Measurements from ENCODE around the gene OR5M8. TPM values are rescaled to one million over a fixed set of nuclear protein-coding genes. Genes with fewer than 3 reads are reported as not detected.

OR5M8 gene
- total and polyA plus RNA-seq, 8 donors: not detected

DNA sequence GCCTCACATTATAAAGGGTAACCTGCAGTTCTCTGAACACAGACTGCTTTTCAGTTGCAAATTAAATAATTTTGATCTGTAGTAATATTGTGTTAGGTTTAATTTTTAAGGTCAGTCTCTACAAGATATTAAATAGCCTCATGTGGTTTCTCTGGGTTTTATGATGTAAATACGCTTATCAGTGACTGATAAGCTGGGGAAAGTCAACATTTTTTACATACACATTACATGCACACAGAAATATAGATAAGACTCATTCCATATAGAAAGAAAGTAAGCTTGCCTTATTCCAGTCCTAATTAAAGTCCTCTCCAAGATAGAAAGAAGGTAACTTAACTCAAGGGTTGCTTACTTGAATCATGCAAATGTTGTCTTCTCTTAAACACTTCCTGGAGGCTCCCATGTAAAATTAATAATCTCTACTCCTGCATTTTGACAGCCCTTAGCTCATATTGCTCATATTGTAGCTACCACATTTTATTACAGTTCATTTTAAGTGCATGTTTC is 16.4 kb downstream of the OR5M8 start:
- Histone ChIP-seq H3K36me3 (no peaks in the 10 kb centered on the region), H3K9me3 (no peaks in the 10 kb centered on the region), H3K4me3 (no peak overlapping the region), H3K27me3 (no peaks in the 10 kb centered on the region), H3K27ac (no peak overlapping the region), H3K4me1 (no peaks in the 10 kb centered on the region)
- intact Hi-C loops (cut with DNase I; ENCODE audit: low total_unique reads): no loop called here
- no peak for TF ChIP-seq POLR2A (IDR thresholded peaks at IDR 0.05)
- TF ChIP-seq, protein P1, sequence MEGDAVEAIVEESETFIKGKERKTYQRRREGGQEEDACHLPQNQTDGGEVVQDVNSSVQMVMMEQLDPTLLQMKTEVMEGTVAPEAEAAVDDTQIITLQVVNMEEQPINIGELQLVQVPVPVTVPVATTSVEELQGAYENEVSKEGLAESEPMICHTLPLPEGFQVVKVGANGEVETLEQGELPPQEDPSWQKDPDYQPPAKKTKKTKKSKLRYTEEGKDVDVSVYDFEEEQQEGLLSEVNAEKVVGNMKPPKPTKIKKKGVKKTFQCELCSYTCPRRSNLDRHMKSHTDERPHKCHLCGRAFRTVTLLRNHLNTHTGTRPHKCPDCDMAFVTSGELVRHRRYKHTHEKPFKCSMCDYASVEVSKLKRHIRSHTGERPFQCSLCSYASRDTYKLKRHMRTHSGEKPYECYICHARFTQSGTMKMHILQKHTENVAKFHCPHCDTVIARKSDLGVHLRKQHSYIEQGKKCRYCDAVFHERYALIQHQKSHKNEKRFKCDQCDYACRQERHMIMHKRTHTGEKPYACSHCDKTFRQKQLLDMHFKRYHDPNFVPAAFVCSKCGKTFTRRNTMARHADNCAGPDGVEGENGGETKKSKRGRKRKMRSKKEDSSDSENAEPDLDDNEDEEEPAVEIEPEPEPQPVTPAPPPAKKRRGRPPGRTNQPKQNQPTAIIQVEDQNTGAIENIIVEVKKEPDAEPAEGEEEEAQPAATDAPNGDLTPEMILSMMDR (IDR thresholded peaks at IDR 0.05): no peak
- no peak for TF ChIP-seq POLR2AphosphoS5 (IDR thresholded peaks at IDR 0.05)
- no peak for TF ChIP-seq EP300 (IDR thresholded peaks at IDR 0.05)
- DNase-seq: peak in 1 of 2 donors; percentile 26
- WGBS, 5 donors: 21 to 44% (median 36%) methylated on average over 1 of the region's 1 CpG

DNA sequence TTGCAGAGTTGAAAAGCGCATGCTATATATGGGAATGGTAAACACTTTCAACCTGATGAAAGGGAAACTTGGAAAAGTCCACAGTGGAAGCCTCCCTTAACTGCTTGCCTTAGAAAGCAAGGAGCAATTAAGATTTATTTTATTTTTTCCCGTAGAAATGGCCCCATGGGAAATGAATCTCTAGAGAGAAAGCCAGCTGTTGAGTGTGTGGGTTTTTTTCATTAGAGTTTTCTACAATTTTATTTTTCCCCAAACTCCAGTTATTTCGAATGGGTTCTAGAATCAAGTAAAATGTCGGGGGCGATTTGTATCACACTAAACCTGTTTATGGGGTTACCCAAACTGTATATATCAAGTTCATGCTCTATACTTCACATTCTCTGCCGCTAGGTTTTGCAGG is 17.9 kb downstream of the OR5M8 start, which contains the start of gene OR5M3:
Gene OR5M3 (minus strand): TSS at position 101 of the 400 bp plus-strand sequence. CDS start 2,855 bp downstream, outside the sequence.
- TF ChIP-seq, protein P1 (IDR thresholded peaks at IDR 0.05): no peak
- TF ChIP-seq POLR2AphosphoS5 (IDR thresholded peaks at IDR 0.05): no peak
- no peak for TF ChIP-seq POLR2A (IDR thresholded peaks at IDR 0.05)
- TF ChIP-seq EP300 (IDR thresholded peaks at IDR 0.05): no peak
- Histone ChIP-seq H3K4me1 (no peaks in the 10 kb centered on the region), H3K36me3 (no peaks in the 10 kb centered on the region), H3K27me3 (no peaks in the 10 kb centered on the region), H3K27ac (no peak within 1 kb of the TSS), H3K4me3 (no peak within 1 kb of the TSS), H3K9me3 (no peaks in the 10 kb centered on the region)
- intact Hi-C loops (cut with DNase I; ENCODE audit: low total_unique reads): no loop called here
- WGBS, 5 donors: 78 to 82% (median 81%) methylated on average over 6 of the region's 6 CpGs
- DNase-seq: no peak

DNA sequence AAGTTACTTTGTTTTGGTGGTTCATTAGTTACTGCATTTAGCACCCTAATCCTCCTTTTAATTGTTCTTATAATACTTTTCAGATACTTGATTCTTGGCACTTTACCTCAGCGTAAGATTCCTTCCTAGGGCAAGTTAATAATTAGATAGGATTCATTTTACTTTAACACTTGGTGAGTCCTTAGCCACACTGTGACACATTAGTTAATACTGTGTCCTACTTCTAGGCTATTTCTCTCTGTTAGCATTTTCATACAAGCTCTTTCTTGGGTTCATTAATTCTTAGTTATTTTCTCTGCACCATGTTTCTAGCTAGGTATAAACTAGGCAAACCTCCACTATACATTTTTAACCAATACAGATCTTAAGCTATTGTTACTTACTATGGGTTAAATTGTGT is 34.1 kb downstream of the OR5M8 start:
- H3K4me3 ChIP-seq: no peak overlapping the region
- no peak for DNase-seq
- intact Hi-C loops (cut with DNase I; ENCODE audit: low total_unique reads): no loop called here
- TF ChIP-seq EP300 (IDR thresholded peaks at IDR 0.05) (no peak), POLR2A (IDR thresholded peaks at IDR 0.05) (no peak), POLR2AphosphoS5 (IDR thresholded peaks at IDR 0.05) (no peak)
- TF ChIP-seq, protein P1 (IDR thresholded peaks at IDR 0.05): no peak
- H3K9me3 ChIP-seq: no peaks in the 10 kb centered on the region
- 50 to 81% (median 67%) methylated on average over 1 of the region's 1 CpG for WGBS, 5 donors
- no peaks in the 10 kb centered on the region for H3K27me3 ChIP-seq
- no peaks in the 10 kb centered on the region for H3K36me3 ChIP-seq
- H3K27ac ChIP-seq: no peak overlapping the region
- no peaks in the 10 kb centered on the region for H3K4me1 ChIP-seq

DNA sequence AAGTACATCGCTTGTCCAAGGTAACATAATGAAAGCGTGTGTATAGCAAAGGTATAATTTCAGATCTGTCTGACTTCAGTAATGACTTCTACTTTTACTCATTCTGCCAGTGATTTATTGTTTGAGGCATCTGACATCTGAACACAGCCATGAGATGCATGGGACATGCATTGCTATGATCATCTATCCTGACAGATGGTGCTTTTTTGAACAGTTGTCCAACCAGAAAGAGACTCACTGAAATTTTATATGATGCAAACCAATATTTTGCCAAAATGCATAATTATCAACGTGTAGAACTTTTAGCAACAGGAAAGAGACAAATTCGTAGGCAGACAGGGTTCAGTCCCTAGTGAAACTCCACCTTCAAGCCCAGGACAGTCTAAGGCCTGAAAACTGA is 37.6 kb downstream of the OR5M8 start:
- no peak overlapping the region for H3K27ac ChIP-seq
- no peak for DNase-seq
- no peak overlapping the region for H3K4me3 ChIP-seq
- H3K9me3 ChIP-seq: no peaks in the 10 kb centered on the region
- TF ChIP-seq POLR2AphosphoS5 (IDR thresholded peaks at IDR 0.05) (no peak), EP300 (IDR thresholded peaks at IDR 0.05) (no peak), POLR2A (IDR thresholded peaks at IDR 0.05) (no peak)
- TF ChIP-seq, protein P1 (IDR thresholded peaks at IDR 0.05): no peak
- H3K36me3 ChIP-seq: no peaks in the 10 kb centered on the region
- H3K4me1 ChIP-seq: no peaks in the 10 kb centered on the region
- no peaks in the 10 kb centered on the region for H3K27me3 ChIP-seq
- intact Hi-C loops (cut with DNase I; ENCODE audit: low total_unique reads): no loop called here
- 60 to 78% (median 70%) methylated on average over 4 of the region's 4 CpGs for WGBS, 5 donors

Other genes with a start within 250 kb of the OR5M8 start
- not detected for gene OR5T3, start 239.1 kb downstream of the OR5M8 start, total RNA-seq
- gene OR5T3, start 239.1 kb downstream of the OR5M8 start, polyA plus RNA-seq: not detected
- not detected for gene OR5T1, start 217.2 kb downstream of the OR5M8 start, total RNA-seq
- gene OR5T1, start 217.2 kb downstream of the OR5M8 start, polyA plus RNA-seq: not detected
- gene OR8H1, start 199.1 kb downstream of the OR5M8 start, total RNA-seq: not detected
- not detected for gene OR8H1, start 199.1 kb downstream of the OR5M8 start, polyA plus RNA-seq
- gene OR8K3, start 176.2 kb downstream of the OR5M8 start, total RNA-seq: not detected
- not detected for gene OR8K3, start 176.2 kb downstream of the OR5M8 start, polyA plus RNA-seq
- gene OR8K1, start 145.3 kb downstream of the OR5M8 start, total RNA-seq: not detected
- not detected for gene OR8K1, start 145.3 kb downstream of the OR5M8 start, polyA plus RNA-seq
- not detected for gene OR8J1, start 137.1 kb downstream of the OR5M8 start, total RNA-seq
- not detected for gene OR8J1, start 137.1 kb downstream of the OR5M8 start, polyA plus RNA-seq
- not detected for gene OR8U1, start 115.7 kb downstream of the OR5M8 start, total RNA-seq
- gene OR8U1, start 115.7 kb downstream of the OR5M8 start, polyA plus RNA-seq: not detected
- gene OR5AL1, start 78.7 kb downstream of the OR5M8 start, total RNA-seq: not detected
- gene OR5AL1, start 78.7 kb downstream of the OR5M8 start, polyA plus RNA-seq: not detected
- not detected for gene OR5M3, start 18.0 kb downstream of the OR5M8 start, total RNA-seq
- not detected for gene OR5M3, start 18.0 kb downstream of the OR5M8 start, polyA plus RNA-seq
- not detected for gene OR5M11, start 51.9 kb upstream of the OR5M8 start, total RNA-seq
- not detected for gene OR5M11, start 51.9 kb upstream of the OR5M8 start, polyA plus RNA-seq
- gene OR5M10, start 86.4 kb upstream of the OR5M8 start, total RNA-seq: not detected
- not detected for gene OR5M10, start 86.4 kb upstream of the OR5M8 start, polyA plus RNA-seq
- under 1 TPM in 1 of 5 donors, not detected in 4; under 0.01 TPM for gene OR5M1, start 123.5 kb upstream of the OR5M8 start, total RNA-seq
- gene OR5M1, start 123.5 kb upstream of the OR5M8 start, polyA plus RNA-seq: not detected
- not detected for gene OR5AP2, start 151.1 kb upstream of the OR5M8 start, total RNA-seq
- gene OR5AP2, start 151.1 kb upstream of the OR5M8 start, polyA plus RNA-seq: not detected
- not detected for gene OR5AR1, start 172.3 kb upstream of the OR5M8 start, total RNA-seq
- not detected for gene OR5AR1, start 172.3 kb upstream of the OR5M8 start, polyA plus RNA-seq
- gene OR9G1, start 207.7 kb upstream of the OR5M8 start, total RNA-seq: not detected
- not detected for gene OR9G1, start 207.7 kb upstream of the OR5M8 start, polyA plus RNA-seq

All from stomach (tissue), 9 donors.